Gastroesophageal sphincter (tissue), 4 donors: ENCODE data around the gene ECM1. TPM values are rescaled to one million over a fixed set of nuclear protein-coding genes. Genes with fewer than 3 reads are reported as not detected.
A peak's percentile ranks its signal among the peaks of the same experiment; 100 is the strongest.

Source experiments
- ATAC-seq: fragments of 150-250 bp; one replicate; pipeline ENCODE4 v1.9.1; 2016; ENCODE audit warnings: mild to moderate bottlenecking, moderate library complexity
- H3K27ac ChIP-seq, 4 donors: fragments of 200-600 bp; sonication (generic) in 3 of 4; 1 replicate in 3 of 4; 2 replicates in 1 of 4; pipeline ENCODE4 v1.5.1; 2016 to 2019
- H3K27me3 ChIP-seq: fragments of 200-600 bp; sonication (generic); one replicate; pipeline ENCODE4 v1.5.1; 2019
- H3K36me3 ChIP-seq, 2 donors: fragments of 200-600 bp; sonication (generic); one replicate each; pipeline ENCODE4 v1.5.1; 2019; ENCODE audit warnings: control low read depth in 1 of 2
- H3K4me1 ChIP-seq, 3 donors: fragments of 200-600 bp; sonication (generic); 1 replicate in 2 of 3; 2 replicates in 1 of 3; pipeline ENCODE4 v1.5.1; 2016 to 2019; ENCODE audit warnings: control low read depth in 2 of 3
- H3K4me3 ChIP-seq, 2 donors: fragments of 200-600 bp; sonication (generic); one replicate each; pipeline ENCODE4 v1.5.1; 2019; ENCODE audit warnings: mild to moderate bottlenecking in 1 of 2, moderate library complexity in 1 of 2
- H3K9me3 ChIP-seq, 3 donors: fragments of 200-600 bp; sonication (generic); one replicate each; pipeline ENCODE4 v1.5.1; 2017 to 2019; ENCODE audit warnings: control low read depth in 2 of 3
- EP300 ChIP-seq: sonication (generic); formaldehyde crosslinking; IDR thresholded peaks from one replicate; pipeline ENCODE4 v1.6.1; 2017; ENCODE audit warnings: antibody characterized with exemption, mild to moderate bottlenecking
- POLR2A ChIP-seq, 2 donors: fragments of 450-650 bp; IDR thresholded peaks; one replicate each; pipeline ENCODE4 v1.6.1; 2017; ENCODE audit warnings: antibody characterized with exemption in 2 of 2, mild to moderate bottlenecking in 2 of 2, moderate library complexity in 1 of 2
- POLR2AphosphoS5 ChIP-seq: sonication (generic); formaldehyde crosslinking; IDR thresholded peaks from one replicate; pipeline ENCODE4 v1.6.1; 2017; ENCODE audit warnings: antibody characterized with exemption
- WGBS, 2 donors: methylation state at CpG; one replicate each; pipeline ENCODE4 v1.1.5; 2018; ENCODE audit warnings: low coverage in 1 of 2; 5-methylcytosine and 5-hydroxymethylcytosine counted together
- total RNA-seq, 4 donors: library from RNA; depleted of rRNA; stranded (reverse); fragments of >200 nt; gene quantifications; one replicate each; pipeline ENCODE4 v1.1.0, GENCODE V29; 2016
- TF ChIP-seq, protein P1 (sequence below), 4 experiments: fragments of 200-600 bp in 2 of 4; fragments of 450-650 bp in 2 of 4; sonication (generic) in 1 of 4; IDR thresholded peaks; one replicate each; pipeline ENCODE4 v1.5.1; 2017 to 2019; ENCODE audit warnings: antibody characterized with exemption in 4 of 4, mild to moderate bottlenecking in 2 of 4, moderate library complexity in 2 of 4

Gene ECM1
- total RNA-seq = 10 to 100 TPM; 12.6 to 29.7 (median 19.4) TPM

DNA sequence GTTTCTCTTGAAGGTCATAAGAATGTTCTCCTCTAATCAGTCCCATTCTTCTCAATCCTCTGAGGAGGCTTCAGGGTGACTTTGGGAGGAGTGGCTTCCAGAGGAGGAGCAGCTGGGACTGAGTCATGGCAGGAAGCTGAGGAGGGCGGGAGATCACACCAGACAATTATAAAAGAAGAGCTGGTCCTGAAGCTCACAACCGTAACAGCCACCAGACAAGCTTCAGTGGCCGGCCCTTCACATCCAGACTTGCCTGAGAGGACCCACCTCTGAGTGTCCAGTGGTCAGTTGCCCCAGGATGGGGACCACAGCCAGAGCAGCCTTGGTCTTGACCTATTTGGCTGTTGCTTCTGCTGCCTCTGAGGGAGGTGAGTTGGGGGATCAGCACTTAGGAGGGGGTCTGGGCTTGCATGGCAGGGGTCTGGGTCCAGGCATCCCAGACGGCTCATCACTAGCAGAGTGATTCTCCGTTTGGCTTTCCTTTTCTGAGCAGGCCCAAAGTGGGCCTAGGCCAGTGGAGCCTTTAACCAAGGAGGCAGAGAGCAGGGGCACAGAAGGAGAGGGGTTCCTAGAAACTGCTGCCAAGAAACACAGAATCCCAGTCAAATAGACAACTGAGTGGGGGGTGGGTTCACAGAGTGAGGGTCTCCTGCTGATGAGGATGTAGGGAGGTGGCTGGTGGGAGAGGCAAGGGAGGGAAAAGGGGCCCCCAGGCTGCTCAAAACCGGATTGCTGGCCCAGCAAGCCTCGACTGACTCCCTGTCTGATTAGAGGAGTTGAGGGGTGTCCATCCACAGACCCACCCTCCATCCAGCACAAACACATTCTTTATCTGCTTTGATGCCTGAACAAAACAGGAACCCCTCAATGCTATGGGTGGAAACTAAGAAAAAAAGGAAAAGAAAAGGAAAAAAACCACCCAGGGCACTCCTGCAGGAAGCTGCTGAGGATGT, at the start of gene ECM1:
Gene ECM1 (plus strand): TSS at position 198 of the 953 bp plus-strand sequence. CDS start 101 bp downstream, at position 299.
- Histone ChIP-seq H3K27ac (peak within 1 kb of the TSS in 3 of 4 donors; percentile 71 to 81 (median 76)), H3K9me3 (no peaks in the 10 kb centered on the region), H3K4me1 (peaks cover 0 to 25% (median 3%) of the 10 kb centered on the region in 3 donors), H3K27me3 (no peaks in the 10 kb centered on the region), H3K4me3 (peak within 1 kb of the TSS in 1 of 2 donors; percentile 38), H3K36me3 (peaks cover 0 to 67% of the 10 kb centered on the region in 2 donors)
- peak; percentile 88 for ATAC-seq
- 28 to 61% methylated on average over 2 to 5 of the region's 7 CpGs for WGBS, 2 donors
- TF ChIP-seq EP300 (no peak), POLR2A (IDR thresholded peaks at IDR 0.05) (peak in 1 of 2 donors; percentile 23)

DNA sequence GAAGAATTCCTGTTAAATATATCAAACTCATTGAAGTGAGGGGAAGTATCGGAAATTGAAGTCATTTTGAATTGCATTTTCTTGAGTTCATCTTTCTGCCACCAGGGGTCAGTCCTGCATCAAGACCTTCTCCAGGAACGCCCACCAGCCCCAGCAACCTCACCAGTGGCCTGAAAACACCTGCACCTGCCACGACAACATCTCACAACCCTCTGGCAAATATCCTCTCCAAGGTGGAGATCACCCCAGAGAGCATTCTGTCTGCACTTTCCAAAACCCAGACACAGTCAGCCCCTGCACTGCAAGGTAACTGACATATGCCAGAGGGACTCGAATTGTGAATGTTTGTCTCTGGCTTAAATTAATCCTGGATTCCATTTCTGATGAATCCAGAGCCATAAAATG, 43.5 kb upstream of the ECM1 start:
- Histone ChIP-seq H3K4me1 (peaks cover 0 to 11% (median 0%) of the 10 kb centered on the region in 3 donors), H3K4me3 (no peak overlapping the region), H3K27ac (no peak overlapping the region), H3K9me3 (no peaks in the 10 kb centered on the region), H3K27me3 (no peaks in the 10 kb centered on the region), H3K36me3 (peaks cover 0 to 85% of the 10 kb centered on the region in 2 donors)
- WGBS, 2 donors = 30 to 50% methylated on average over 2 to 4 of the region's 4 CpGs
- no peak for TF ChIP-seq POLR2A (IDR thresholded peaks at IDR 0.05)
- TF ChIP-seq POLR2AphosphoS5 = no peak
- TF ChIP-seq, protein P1, sequence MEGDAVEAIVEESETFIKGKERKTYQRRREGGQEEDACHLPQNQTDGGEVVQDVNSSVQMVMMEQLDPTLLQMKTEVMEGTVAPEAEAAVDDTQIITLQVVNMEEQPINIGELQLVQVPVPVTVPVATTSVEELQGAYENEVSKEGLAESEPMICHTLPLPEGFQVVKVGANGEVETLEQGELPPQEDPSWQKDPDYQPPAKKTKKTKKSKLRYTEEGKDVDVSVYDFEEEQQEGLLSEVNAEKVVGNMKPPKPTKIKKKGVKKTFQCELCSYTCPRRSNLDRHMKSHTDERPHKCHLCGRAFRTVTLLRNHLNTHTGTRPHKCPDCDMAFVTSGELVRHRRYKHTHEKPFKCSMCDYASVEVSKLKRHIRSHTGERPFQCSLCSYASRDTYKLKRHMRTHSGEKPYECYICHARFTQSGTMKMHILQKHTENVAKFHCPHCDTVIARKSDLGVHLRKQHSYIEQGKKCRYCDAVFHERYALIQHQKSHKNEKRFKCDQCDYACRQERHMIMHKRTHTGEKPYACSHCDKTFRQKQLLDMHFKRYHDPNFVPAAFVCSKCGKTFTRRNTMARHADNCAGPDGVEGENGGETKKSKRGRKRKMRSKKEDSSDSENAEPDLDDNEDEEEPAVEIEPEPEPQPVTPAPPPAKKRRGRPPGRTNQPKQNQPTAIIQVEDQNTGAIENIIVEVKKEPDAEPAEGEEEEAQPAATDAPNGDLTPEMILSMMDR (IDR thresholded peaks at IDR 0.05) = peak; percentile 81 to 83 (median 81)
- peak; percentile 31 for ATAC-seq

DNA sequence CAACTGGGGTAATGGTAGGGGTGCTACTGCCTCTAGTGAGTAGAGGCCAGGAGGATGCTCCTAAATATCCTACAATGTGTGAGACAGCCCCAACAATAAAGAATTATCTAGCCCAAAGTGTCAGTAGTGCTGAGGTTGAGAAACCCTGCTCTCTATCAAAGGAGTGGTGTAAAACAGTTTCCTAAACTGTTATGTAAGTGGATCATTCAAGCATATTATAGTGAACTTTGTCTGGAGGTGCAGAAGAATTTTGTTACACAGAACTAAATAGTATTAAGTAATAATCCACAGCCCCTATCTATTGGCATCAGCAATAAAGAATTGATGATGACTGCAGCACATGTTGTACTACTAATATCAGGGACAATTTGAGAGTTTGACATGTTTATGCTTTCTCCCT, 40.9 kb upstream of the ECM1 start:
- no peak for ATAC-seq
- Histone ChIP-seq H3K9me3 (no peaks in the 10 kb centered on the region), H3K4me3 (no peak overlapping the region), H3K27me3 (no peaks in the 10 kb centered on the region), H3K4me1 (peaks cover 0 to 31% (median 0%) of the 10 kb centered on the region in 3 donors), H3K27ac (no peak overlapping the region), H3K36me3 (peaks cover 0 to 79% of the 10 kb centered on the region in 2 donors)
- no peak for TF ChIP-seq POLR2A (IDR thresholded peaks at IDR 0.05)
- TF ChIP-seq POLR2AphosphoS5 = no peak
- TF ChIP-seq EP300 = no peak
- TF ChIP-seq, protein P1 (IDR thresholded peaks at IDR 0.05) = no peak

DNA sequence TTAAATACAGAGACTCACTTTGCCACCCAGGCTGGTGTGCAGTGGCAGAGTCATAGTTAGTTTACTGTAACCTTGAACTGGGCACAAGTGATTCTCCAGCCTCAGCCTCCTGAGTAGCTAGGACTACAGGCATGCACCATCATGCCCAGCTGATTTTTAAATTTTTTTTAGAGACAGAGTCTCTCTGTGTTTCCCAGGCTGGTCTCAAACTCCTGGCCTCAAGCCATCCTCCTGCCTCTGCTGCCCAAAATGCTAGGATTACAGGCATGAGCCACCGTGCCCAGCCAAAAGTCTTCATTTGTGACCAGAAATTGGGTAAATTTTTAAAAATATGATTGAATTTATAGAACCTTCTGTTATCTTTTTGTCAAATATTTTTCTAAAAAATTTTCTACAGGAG, 38.6 kb upstream of the ECM1 start:
- peak overlapping the region in 2 of 4 donors; percentile 9 to 49 for H3K27ac ChIP-seq
- H3K4me1 ChIP-seq = peaks cover 0 to 31% (median 0%) of the 10 kb centered on the region in 3 donors
- no peak for ATAC-seq
- 29 to 40% methylated on average over 1 of the region's 1 CpG for WGBS, 2 donors
- TF ChIP-seq POLR2AphosphoS5 (no peak), POLR2A (IDR thresholded peaks at IDR 0.05) (no peak), EP300 (no peak)
- TF ChIP-seq, protein P1 (IDR thresholded peaks at IDR 0.05) = no peak
- H3K4me3 ChIP-seq = no peak overlapping the region
- H3K36me3 ChIP-seq = peaks cover 0 to 71% of the 10 kb centered on the region in 2 donors
- H3K27me3 ChIP-seq = no peaks in the 10 kb centered on the region
- no peaks in the 10 kb centered on the region for H3K9me3 ChIP-seq

DNA sequence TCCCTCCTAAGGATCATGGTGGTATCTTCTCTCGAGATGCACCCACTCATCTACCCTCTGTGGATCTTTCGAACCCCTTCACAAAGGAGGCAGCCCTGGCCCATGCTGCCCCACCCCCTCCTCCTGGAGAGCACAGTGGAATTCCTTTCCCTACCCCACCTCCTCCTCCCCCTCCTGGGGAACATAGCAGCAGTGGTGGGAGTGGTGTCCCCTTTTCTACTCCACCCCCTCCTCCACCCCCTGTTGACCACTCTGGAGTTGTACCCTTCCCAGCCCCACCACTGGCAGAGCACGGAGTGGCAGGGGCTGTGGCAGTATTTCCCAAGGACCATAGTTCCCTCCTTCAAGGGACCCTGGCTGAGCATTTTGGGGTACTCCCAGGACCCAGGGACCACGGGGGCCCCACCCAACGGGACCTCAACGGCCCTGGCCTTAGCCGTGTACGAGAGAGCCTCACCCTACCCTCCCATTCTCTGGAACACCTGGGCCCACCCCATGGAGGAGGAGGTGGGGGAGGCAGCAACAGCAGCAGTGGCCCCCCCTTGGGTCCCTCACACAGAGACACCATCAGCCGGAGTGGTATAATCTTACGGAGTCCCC, 35.2 kb upstream of the ECM1 start:
- TF ChIP-seq POLR2AphosphoS5 = no peak
- TF ChIP-seq, protein P1 (IDR thresholded peaks at IDR 0.05) = no peak
- no peak for TF ChIP-seq POLR2A (IDR thresholded peaks at IDR 0.05)
- TF ChIP-seq EP300 = no peak
- Histone ChIP-seq H3K27ac (no peak overlapping the region), H3K4me1 (peaks cover 0 to 37% (median 0%) of the 10 kb centered on the region in 3 donors), H3K36me3 (peaks cover 0 to 37% of the 10 kb centered on the region in 2 donors), H3K9me3 (no peaks in the 10 kb centered on the region), H3K4me3 (no peak overlapping the region), H3K27me3 (no peaks in the 10 kb centered on the region)
- ATAC-seq = no peak
- WGBS, 2 donors = 83 to 91% methylated on average over 1 to 3 of the region's 10 CpGs
